GM19452 (cell line): ENCODE data around the gene MPND.
"Not testable (repeated sequence)": the region's sequence is repeated elsewhere in the genome, so short reads cannot be mapped to it uniquely, and the experiment has no call there.

Experiments used
- ATAC-seq: cut with Tn5 transposase; IDR thresholded peaks from one replicate; pipeline ENCODE4 v1.9.1; 2021; ENCODE audit not compliant: unreplicated experiment

Gene MPND

DNA sequence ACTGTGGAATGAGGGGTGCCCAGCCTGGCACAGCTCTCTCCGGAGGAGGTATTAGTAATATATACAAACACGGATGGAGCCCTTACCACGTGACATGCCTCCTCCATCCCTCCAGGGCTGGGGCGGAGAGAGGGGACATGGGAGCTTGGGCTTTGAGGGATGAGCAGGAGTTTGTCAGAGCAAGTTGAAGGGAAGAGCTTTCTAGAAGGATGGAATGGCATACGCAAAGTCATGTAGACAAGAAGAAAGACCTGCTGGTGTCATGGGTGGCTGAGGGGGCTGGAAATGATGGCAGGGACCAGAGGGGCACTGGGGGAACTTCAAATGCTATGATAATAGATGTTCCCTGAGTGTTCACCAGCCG is 2.6 kb downstream of the MPND start:
- no peak for ATAC-seq

GRCh38 chr19:4347521-4347920 is 4.2 kb downstream of the MPND start:
- no peak for ATAC-seq

- ATAC-seq: not testable (repeated sequence)
These were observed 5.9 kb downstream of the MPND start for GRCh38 chr19:4349225-4349624.

GRCh38 chr19:4350111-4350510 is 6.7 kb downstream of the MPND start:
- no peak for ATAC-seq

- ATAC-seq: no peak
These were observed 7.4 kb downstream of the MPND start for GRCh38 chr19:4350726-4351125.

GRCh38 chr19:4352701-4353121 is 9.3 kb downstream of the MPND start:
- ATAC-seq: no peak

DNA sequence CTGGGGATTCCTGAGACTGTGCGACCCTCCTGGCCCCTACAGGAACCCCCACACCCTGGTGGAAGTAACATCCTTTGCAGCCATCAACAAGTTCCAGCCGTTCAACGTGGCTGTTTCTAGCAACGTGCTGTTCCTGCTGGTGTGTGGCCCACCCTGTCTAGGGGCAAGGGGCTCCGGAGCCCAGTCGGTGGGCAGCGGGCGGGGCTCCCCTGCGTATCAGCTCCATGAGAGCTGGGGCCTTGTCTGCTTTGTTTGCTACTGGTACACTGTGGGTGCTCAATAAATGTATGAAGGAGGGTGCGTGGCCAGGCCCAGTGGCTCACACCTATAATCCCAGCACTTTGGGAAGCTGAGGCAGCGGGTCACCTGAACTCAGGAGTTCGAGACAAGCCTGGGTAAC is 10.9 kb downstream of the MPND start:
- ATAC-seq: no peak

DNA sequence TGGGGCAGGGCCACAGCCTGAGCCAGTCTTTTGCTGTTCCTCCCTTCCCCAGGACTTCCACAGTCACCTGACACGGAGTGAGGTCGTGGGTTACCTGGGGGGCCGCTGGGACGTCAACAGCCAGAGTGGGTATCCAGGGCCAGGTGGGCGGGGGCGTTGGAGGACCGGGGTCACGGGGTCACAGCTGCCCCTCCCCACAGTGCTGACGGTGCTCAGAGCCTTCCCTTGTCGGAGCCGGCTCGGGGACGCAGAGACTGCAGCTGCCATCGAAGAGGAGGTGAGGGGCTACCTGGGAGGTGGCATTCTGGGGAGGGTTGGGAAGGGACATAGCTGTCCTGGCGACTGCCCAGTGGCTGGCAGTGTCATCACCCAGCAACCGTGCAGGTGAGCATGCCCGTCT is 11.5 kb downstream of the MPND start:
- ATAC-seq: no peak

GRCh38 chr19:4357095-4357797 is 13.9 kb downstream of the MPND start:
- no peak for ATAC-seq

DNA sequence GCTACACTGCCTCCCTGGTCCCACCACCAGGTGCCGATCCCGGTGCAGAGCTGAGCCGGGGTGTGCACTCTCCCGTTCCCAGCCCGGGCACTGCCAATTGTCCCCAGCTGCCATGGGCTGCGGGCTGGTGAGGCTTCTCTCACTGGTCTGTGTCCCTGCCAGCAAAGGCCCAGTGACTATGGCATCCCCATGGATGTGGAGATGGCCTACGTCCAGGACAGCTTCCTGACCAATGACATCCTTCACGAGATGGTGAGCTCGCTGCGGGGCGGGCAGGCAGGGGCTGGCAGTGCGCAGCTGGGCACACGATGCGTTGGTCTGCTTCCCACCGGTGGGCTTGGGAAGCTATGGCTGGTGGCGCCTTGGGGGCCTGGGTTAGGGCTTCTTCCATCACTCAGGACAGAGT is 14.6 kb downstream of the MPND start:
- no peak for ATAC-seq

DNA sequence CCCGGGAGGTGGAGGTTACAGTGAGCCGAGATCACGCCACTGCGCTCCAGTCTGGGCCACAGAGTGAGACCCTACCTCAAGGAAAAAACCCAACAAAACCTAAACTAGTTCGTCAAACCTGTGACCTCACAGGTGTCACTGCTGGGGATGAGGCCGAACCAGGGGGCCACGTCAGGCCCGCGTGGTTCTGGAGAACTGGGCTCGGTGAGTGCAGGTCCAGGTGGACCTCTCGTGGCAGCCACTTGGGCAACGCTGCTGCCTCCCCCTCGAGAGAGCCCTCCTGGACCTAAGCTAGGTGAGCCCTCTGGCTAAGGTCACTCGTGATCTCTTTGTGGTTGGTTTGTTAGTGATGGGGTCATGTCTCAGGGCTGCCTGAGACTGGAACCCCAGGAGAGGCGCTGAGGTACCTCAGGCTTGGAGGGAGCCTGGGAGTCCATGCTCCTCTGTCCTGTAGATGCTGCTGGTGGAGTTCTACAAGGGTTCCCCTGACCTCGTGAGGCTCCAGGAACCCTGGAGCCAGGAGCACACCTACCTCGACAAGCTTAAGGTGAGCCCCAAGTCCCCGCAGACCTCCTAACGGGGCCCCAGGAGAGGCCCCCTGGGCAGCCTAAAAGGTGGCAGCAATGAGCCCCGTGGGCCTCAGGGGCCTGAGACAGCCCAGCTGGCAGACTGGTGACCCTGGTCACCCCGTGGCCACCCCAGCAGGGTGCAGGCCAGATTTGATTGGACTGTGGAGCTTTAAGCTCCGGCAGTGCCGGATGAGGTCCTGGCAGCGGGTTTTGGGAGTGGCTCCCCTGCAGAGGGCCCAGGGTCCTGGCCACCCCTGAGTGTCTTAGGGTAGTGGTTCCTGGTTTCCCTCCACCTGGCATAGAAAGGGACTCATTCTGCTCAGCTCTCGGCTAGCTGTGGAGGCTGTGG is 15.6 kb downstream of the MPND start:
- ATAC-seq: no peak

DNA sequence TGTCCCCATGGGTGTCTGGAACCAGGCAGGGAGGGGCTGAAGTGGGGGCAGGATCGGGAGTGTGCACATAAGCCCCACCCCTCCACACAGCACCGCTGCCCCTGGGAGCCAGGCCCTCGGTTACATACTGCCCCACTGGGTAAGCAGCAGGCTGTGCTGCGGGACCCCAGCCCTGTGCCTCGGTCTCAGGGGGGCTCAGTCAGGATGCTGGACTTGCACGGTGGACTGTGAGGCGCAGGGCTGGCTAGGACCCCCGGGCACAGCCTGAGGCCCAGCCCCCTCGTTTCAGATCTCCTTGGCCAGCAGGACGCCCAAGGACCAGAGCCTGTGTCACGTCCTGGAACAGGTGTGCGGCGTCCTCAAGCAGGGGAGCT is 16.3 kb downstream of the MPND start:
- no peak for ATAC-seq

- ATAC-seq: no peak
These were observed 16.8 kb downstream of the MPND start for GRCh38 chr19:4360081-4360569.

- ATAC-seq: no peak
These were observed 17.3 kb downstream of the MPND start for GRCh38 chr19:4360641-4361151.

- ATAC-seq: no peak
These were observed 18.0 kb downstream of the MPND start for GRCh38 chr19:4361152-4362046.

DNA sequence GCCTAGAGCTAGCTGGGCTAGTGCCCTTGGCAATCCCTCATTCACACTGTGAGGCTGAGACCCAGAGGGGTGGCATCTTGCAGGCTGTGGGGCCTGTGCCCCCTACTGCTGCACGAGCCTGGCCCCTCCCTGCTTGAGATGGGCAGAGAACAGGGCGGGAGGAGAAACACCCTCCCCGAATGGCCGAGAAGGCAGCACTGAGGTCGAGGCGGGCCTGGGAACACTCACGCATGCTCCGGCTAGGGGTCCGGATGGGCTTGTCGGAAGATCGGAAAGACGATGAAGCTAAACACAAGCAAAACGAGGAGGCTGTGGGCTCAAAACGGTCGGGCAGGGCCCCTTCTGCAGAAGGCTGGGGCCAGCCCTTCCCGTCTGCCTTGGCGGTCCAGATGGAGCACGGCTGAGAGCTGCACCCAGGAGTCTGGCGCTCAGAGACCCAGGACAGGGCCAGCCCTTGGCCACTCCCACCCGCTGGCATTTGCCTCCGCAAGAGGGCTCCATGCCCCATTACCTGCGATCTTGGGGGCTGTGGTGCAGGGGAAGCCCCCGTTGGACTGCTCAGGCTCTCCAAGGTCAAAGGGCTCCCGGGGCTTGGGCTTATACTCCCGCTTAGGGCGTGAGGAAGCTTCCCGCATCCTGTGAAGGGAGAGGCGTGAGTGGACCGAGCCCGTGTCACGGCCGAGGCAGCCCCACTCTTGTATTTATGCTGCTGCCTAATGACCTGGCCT is 18.9 kb downstream of the MPND start:
- no peak for ATAC-seq

GRCh38 chr19:4362831-4363545 is 19.6 kb downstream of the MPND start:
- no peak for ATAC-seq

DNA sequence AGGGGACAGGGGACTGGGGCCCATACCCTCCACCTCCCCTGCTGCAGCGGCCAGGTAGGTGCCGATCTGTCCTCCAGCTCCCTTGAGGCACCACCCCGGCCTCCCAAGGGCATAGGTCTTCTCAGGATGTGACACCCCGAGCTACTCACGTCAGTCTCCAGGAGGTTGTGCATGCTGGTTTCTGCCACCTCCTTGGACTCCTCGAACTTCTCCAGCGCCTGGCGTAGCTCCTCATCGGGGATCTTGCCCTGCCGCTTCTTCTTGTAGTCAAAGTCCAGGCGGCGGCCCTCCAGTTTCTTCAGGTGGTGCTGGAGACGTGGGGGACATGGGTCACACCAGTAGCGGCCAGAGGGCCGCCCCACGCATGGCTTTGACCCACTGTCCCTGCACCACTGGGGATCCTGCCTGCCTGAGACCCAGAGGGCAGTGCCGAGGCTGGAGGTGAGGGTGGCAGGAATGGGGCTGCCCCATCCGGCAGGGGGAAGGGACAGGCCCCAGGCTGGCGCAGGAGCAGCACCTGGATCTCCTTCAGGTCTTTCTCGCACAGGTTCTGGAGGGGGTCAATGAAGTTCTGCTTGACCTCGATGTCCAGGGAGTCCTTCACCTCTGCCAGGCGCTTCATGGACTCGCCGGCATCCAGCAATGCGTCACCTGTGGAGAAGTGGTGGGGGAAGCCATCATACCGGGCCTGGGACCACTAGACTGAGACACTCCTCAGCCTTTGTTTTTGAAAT is 20.4 kb downstream of the MPND start:
- no peak for ATAC-seq

DNA sequence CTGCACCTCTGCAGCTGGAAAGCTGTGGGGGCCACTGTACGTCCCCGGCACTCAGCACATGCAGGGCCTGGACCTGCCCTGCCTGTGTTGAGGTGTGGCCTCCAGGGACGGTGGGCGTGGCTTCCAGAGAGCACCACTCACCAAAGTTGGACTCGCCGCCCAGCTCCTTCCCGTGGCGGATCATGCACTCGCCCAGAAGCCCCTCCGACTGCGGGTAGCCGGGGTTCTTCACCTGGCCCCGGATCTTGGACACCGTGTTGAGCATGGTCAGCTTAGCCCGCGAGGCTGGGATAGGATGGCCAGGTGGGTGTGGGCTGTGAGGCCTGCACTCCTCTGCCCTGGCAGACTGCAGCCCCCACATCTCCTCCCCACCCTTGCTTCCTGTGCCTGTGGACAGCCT is 22.0 kb downstream of the MPND start:
- ATAC-seq: no peak
